ENCODE results near the gene SPEM3. TPM values are rescaled to one million over a fixed set of nuclear protein-coding genes. Genes with fewer than 3 reads are reported as not detected.

The SPEM3 gene
- total and polyA plus RNA-seq, 8 donors: not detected

DNA sequence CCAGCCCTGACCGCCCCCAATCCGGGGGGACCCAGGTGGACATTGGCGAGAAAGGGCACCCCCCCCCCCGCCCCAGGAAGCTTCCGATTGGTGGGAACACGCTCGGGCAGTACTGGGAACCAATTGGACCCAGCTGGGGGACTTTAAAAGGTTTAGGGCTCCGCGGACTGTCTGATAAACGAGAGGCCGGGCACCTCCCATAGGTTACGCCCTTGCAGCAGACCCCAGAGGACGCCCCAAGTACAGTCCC, 25.0 kb upstream of the SPEM3 start:
- intact Hi-C loops (cut with DNase I): no loop called here
- peak; percentile 38 to 56 (median 51) for ATAC-seq
- peak overlapping the region; percentile 39 to 69 (median 58) for H3K4me3 ChIP-seq
- no peaks in the 10 kb centered on the region for H3K36me3 ChIP-seq
- no peaks in the 10 kb centered on the region for H3K9me3 ChIP-seq
- TF ChIP-seq, protein P1, sequence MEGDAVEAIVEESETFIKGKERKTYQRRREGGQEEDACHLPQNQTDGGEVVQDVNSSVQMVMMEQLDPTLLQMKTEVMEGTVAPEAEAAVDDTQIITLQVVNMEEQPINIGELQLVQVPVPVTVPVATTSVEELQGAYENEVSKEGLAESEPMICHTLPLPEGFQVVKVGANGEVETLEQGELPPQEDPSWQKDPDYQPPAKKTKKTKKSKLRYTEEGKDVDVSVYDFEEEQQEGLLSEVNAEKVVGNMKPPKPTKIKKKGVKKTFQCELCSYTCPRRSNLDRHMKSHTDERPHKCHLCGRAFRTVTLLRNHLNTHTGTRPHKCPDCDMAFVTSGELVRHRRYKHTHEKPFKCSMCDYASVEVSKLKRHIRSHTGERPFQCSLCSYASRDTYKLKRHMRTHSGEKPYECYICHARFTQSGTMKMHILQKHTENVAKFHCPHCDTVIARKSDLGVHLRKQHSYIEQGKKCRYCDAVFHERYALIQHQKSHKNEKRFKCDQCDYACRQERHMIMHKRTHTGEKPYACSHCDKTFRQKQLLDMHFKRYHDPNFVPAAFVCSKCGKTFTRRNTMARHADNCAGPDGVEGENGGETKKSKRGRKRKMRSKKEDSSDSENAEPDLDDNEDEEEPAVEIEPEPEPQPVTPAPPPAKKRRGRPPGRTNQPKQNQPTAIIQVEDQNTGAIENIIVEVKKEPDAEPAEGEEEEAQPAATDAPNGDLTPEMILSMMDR (IDR thresholded peaks at IDR 0.05): no peak
- peaks cover 2 to 10% (median 8%) of the 10 kb centered on the region in 3 donors for H3K4me1 ChIP-seq
- FAIRE-seq: no peak
- DNase-seq: no peak
- 0 to 1% methylated on average over 10 to 13 of the region's 13 CpGs for WGBS, 2 donors
- no peaks in the 10 kb centered on the region for H3K27me3 ChIP-seq
- peak overlapping the region; percentile 70 to 88 (median 85) for H3K27ac ChIP-seq

DNA sequence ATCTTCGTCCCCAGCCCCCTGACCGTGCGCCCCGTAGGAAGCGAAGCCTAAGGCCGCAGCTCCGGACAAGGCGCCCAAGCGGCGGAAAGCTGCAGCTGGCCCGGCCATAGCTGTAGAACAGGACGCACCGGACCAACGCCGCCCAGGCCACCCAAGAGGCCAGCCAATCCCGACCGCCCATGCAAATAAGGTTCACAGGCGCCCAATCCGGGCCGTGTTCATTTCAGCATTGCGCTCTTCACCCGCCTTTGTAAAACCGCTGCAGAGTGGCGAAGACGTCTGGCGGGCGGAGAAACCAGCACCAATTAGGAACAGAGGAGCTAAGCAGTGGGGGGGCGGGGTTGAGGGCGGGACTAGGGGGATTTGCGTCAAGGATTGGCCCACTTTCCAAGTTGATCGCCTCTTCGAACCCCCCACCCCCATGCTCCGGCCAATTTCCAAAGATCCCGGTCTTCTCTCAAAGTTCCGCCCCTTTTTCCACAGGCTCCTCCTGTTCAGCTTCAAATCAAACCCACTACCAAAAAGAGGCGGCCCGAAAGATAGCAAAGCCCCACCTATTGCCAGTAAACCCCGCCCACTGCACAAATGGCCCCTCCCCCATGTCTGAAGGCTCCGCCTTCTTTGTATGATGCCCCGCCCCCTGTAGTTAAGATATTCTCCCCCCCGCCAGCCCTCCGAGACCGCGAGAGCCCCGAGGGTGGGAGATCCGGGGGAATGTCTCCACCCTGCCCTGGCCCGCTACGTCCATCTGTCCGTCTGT, 24.5 kb upstream of the SPEM3 start, which contains the start of gene TMEM256:
Gene TMEM256, minus strand, starts transcription at position 121 of the 760 bp plus-strand sequence. Its CDS starts 13 bp downstream, at position 108.
- Histone ChIP-seq H3K27me3 (no peaks in the 10 kb centered on the region), H3K27ac (peak within 1 kb of the TSS; percentile 70 to 88 (median 85)), H3K9me3 (no peaks in the 10 kb centered on the region), H3K4me3 (peak within 1 kb of the TSS; percentile 45 to 69 (median 58)), H3K36me3 (no peaks in the 10 kb centered on the region), H3K4me1 (peaks cover 2 to 10% (median 8%) of the 10 kb centered on the region in 3 donors)
- ATAC-seq (peak; percentile 90 to 95 (median 92)), FAIRE-seq (peak; percentile 96), DNase-seq (peak; percentile 94 to 99 (median 98))
- TF ChIP-seq, protein P1 (IDR thresholded peaks at IDR 0.05): no peak
- intact Hi-C loops (cut with DNase I): no loop called here
- 0 to 1% methylated on average over 46 to 49 of the region's 49 CpGs for WGBS, 2 donors

DNA sequence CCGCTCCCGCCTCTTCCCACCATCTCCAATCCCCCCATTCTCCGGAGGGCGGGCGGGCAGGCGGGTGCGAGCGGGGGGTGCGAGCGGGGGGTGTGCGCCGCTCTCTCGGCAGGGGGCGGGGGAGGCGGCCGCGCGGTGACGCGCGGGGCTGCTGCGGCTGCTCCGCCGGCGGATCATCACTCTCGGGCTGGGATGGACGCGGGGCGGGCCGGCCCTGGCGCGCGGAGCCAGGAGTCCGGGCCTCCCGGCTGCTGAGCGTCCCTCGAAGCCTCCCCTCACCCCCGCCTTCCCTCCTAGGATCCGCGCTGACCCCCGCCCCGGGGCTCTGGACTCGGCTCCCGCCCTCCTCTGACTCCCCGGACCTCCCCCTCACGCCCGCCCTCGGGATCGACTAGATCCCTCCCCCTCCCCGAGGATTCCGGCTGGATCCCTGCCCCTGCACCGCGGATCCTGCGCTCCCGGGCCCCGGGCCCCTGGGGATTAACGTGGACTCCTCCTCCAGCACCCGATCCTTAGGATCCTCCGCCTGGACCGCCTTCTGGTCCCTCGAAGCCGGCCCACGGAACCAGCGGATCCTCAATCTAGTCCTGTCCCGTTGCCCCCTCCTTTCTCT, 23.8 kb upstream of the SPEM3 start:
- DNase-seq: peak; percentile 55 to 89 (median 72)
- peak overlapping the region in 2 of 4 donors; percentile 50 to 87 for H3K27ac ChIP-seq
- TF ChIP-seq, protein P1 (IDR thresholded peaks at IDR 0.05): no peak
- ATAC-seq: peak; percentile 32 to 60 (median 44)
- H3K4me3 ChIP-seq: peak overlapping the region; percentile 45 to 65 (median 54)
- 0 to 2% methylated on average over 42 to 63 of the region's 65 CpGs for WGBS, 2 donors
- H3K4me1 ChIP-seq: peaks cover 2 to 10% (median 8%) of the 10 kb centered on the region in 3 donors
- intact Hi-C loops (cut with DNase I): no loop called here
- no peaks in the 10 kb centered on the region for H3K9me3 ChIP-seq
- H3K36me3 ChIP-seq: no peaks in the 10 kb centered on the region
- H3K27me3 ChIP-seq: no peaks in the 10 kb centered on the region
- no peak for FAIRE-seq

DNA sequence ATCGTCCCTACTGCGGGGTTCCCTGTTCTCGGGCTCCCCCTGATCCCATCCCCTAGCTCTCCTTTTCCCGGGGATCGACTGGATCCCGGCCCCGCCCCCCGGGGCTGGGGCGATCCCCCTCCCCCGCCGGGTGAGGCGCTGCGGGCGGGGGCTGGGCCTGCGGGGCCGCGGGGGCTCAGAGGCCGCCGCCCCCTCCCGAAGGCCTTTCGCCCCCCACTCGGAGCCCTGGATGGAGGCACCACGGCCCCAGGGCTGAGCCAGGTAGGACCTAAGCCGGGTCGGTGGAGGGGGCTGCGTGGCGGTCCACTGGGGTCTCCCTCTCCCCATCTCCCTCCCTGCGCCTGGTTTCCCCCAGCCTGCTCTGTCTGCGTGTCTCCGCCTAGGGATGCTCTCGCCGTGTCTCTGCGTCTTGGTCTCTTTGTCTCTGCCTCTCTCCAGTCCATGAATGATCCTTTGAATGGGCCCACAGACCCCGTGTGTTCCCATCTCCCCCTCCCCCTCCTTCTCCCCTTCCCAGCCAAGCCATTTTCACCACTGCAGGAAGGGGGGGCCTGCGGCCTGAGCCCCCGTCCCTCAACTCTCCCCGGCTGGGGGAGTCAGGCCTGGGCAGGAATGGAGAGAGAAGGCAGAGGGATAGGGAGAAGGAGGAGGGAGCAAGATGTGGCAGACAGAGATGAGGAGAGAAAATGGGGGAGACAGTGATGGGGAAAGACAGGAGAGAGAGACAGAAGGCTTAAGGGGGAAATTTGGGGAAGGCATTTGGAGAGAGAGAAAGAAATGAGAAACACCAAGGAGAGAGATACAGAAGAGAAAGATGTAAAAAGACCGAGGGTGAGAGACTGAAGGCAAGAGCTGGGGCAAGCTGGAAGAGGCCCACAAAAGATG, 23.1 kb upstream of the SPEM3 start:
- intact Hi-C loops (cut with DNase I): no loop called here
- no peak for FAIRE-seq
- peak in 1 of 6 donors; percentile 62 for DNase-seq

More for the DNA sequence above, 23.1 kb upstream of the SPEM3 start:
- Histone ChIP-seq H3K27me3 (no peaks in the 10 kb centered on the region), H3K4me1 (peaks cover 2 to 10% (median 8%) of the 10 kb centered on the region in 3 donors), H3K27ac (peak overlapping the region in 1 of 4 donors; percentile 50), H3K4me3 (peak overlapping the region; percentile 45 to 65 (median 54)), H3K36me3 (no peaks in the 10 kb centered on the region), H3K9me3 (no peaks in the 10 kb centered on the region)
- ATAC-seq: no peak
- TF ChIP-seq, protein P1 (IDR thresholded peaks at IDR 0.05): no peak
- WGBS, 2 donors: 27 to 31% methylated on average over 31 to 38 of the region's 38 CpGs
